COLO829 (cell line): ENCODE data around the gene HAVCR2.
"Not testable (repeated sequence)": the region's sequence is repeated elsewhere in the genome, so short reads cannot be mapped to it uniquely, and the experiment has no call there.

Source experiments
- DNase-seq: peaks from one replicate; pipeline ENCODE4 v3.0.0; 2012; ENCODE audit warnings: low spot score

HAVCR2 gene

GRCh38 chr5:157088342-157088990 is 20.4 kb downstream of the HAVCR2 start:
- no peak for DNase-seq

- DNase-seq: no peak
Observed at GRCh38 chr5:157086751-157087359, 22.0 kb downstream of the HAVCR2 start.

GRCh38 chr5:157085930-157086329 is 22.9 kb downstream of the HAVCR2 start:
- DNase-seq: no peak

GRCh38 chr5:157080286-157080685 is 28.6 kb downstream of the HAVCR2 start:
- no peak for DNase-seq

DNA sequence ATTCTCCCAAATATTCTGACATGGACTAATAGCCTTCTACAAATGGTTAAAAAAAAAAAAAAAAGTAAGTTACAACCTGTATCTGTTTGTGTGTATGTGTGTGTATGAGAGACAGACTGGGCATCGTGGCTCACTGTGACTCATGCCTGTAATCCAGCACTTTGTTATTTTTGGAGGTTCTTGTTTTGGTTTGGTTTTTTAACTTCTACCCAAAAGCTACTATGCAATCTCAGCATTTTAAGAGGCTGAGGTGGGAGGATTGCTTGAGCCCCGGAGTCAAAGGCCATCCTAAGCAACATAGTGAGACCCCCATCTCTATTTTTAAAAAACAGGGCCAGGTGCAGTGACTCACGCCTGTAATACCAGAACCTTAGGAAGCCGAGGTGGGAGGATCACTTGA is 32.3 kb downstream of the HAVCR2 start:
- no peak for DNase-seq

DNA sequence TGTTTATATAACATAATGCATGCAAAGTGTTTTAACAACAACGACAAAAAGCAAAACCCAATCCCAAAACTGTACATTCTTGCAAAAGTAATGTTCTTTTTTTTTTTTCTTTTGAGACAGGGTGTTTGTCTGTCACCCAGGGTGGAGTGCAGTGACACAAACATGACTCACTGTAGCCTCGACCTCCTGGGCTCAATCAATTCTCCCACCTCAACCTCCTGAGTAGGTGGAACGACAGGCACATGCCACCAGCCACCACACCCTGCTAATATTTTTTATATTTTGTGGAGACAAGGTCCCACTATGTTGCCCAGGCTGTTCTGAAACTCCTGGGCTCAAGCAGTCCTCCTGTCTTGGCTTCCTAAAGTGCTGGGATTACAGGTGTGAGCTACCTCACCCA is 36.3 kb downstream of the HAVCR2 start:
- no peak for DNase-seq

DNA sequence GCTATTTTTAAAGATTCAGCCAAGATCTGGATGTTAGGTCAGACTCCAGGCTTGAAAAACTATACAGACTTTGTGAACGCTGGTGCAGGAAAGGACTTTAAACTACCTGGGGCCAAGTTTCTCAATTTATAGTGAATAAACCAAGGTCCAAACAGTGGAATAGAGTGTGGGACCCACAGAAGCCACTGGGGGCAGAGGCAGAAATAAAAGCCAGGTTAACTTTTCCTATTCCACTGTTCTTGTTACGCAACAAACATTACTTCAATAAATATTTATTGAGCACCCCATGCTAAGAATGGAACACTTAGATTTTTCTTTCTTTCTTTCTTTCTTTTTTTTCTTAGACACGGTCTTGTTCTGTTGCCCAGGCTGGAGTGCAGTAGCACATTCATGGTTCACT is 38.9 kb downstream of the HAVCR2 start:
- DNase-seq: no peak

DNA sequence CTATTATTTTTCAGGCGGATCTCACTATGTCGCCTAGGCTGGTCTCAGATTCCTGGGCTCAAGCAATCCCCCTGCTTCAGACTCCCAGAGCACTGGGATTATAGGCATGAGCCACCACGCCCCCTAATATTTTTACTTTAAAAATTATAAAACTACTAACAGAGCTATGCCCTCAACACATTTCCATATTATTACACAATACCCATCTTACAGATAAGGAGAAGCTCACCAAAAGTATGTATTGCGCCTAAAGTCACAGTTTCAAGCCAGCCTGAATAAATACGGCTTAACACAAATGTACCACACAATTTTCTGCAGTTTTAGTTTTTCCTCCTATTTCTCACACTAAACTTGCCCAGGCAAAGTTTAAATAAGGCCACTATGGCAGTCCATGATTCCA is 40.1 kb downstream of the HAVCR2 start:
- DNase-seq: no peak

DNA sequence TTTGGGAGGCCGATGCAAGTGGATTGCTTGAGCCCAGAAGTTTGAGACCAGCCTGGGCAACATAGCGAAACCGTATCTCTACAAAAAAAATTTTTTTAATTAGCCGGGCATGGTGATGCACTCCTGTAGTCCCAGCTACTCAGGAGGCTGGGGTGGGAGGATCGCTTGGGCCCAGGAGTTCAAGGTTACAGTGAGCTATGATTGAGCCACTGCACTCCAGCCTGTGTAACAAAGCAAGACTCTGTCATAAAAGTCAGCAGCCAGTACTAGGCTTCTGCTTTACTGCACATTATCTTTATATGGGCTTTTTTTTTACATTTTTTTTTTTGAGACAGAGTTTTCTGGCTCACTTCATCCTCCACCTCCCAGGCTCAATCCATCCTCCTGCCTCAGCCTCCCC is 40.5 kb downstream of the HAVCR2 start:
- no peak for DNase-seq

GRCh38 chr5:157067005-157067404 is 41.8 kb downstream of the HAVCR2 start:
- no peak for DNase-seq

DNA sequence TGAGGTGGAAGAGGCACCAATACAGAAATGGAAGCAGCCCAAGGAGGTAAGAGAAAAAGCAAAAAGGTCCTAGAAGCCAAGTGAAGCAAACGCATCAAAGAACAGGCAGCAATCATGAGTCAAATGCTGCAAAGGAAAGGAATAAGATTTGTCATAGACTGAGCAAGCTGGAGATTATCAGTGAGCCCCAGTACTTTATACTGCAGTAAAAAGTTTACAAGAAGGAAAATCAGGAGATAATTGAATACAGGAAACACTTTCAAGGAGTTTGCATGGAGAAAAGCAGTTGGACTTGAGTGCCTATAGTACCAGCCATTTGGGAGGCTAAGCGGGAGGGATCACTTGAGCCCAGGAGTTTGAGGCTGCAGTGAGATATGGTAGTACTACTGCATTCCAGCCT is 42.8 kb downstream of the HAVCR2 start:
- DNase-seq: no peak

- no peak for DNase-seq
Observed at GRCh38 chr5:157063776-157064430, 44.9 kb downstream of the HAVCR2 start.

DNA sequence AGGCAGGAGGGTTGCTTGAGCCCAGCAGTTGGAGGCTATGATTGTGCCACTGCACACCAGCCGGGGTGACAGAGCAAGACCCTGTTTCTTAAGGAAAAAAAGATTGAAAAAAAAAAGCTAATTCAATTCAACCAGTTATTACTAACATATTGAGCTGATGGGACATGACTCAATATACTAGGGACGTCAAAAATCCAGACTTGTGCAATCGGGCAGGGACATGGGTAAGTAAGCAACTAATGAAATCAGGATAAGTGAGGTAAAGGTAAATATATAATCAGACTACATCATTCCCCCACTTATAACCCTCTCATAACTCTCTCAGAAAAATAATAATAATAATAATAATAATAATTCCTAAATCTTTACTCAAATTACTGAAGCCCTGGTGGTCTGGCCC is 49.0 kb downstream of the HAVCR2 start:
- DNase-seq: no peak

DNA sequence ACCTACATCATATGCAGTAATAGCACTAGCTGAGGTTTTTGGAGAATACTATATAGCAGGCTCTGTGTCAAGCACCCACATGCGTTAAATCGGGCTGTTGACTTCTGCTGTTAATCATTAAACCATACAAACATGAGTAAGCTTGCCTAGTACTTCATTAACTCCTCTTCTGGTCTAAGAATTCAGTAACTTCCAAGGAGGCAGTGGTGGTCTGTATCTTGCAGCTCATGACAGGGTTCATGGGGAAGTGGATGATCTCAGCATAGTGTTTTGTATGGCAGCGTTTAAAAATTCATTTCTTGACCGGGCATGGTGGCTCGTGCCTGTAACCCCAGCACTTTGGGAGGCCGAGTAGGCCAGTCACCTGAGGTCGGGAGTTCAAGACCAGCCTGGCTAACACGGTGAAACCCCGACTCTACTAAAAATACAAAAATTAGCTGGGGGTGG is 49.7 kb downstream of the HAVCR2 start, which contains the start of gene HAVCR1:
HAVCR1 (minus strand) TSS at position 24 of the 447 bp plus-strand sequence. CDS start 1,173 bp downstream, outside the sequence.
- DNase-seq: no peak

GRCh38 chr5:157057459-157058370 is 51.1 kb downstream of the HAVCR2 start:
- no peak for DNase-seq

DNA sequence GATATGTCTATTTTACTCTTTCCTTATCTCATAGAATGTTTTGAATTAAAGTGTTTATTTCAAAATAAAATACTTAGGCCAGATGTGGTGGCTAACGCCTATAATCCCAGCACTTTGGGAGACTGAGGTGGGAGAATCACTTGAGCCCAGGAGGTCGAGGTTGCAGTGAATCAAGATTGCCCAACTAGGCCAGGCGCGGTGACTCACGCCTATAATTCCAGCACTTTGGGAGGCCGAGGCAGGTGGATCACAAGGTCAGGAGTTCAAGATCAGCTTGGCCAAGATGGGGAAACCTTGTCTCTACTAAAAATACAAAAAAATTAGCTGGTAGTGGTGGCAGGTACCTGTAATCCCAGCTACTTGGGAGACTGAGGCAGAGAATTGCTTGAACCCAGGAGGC is 52.0 kb downstream of the HAVCR2 start:
- not testable (repeated sequence) for DNase-seq

DNA sequence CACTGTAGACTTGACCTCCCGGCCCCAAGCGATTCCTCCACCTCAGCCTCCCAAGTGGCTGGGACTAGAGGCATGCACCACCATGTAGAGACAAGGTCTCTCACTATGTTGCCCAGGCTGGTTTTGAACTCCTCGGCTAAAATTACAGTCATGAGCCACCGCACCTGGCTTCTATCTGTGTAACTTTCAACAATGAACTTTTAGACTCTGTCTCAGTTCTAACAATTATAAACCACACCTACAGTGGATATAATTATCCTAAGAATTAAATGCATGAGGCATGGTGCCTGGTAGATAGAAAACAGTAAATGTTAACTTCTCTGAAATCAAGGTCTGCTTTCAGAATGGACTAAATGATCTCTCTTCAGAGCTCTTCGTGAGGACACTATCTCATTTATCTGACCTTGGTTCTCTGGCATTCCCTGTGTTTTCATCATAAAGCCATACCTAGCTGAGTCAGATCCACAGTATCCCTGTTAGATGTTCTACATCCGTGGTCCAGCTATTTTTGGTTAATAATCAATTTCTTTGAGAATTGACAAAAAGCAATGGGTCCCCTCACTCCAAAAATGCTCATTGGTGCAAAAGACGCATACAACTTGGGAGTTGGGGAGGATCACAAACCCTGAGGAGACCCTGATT is 57.1 kb downstream of the HAVCR2 start:
- no peak for DNase-seq

DNA sequence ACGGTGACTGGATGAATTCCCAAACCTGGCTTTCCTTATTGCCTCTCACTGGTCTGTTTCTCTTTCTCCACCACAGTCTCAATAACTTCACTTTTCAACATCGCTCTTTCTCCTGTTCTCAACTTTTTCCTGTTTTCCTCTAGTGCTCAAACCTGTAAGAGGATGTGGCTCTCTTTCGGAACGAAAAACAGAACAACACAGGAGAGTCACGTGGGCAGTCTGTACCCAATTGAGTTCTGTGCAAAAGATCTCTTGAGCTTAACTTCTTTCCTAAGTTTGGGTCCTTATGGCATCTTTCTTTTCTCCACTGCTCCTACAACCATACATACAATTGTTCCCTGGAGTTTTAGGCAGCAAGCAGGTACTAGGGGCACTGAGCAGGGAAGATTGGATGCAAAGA is 58.8 kb downstream of the HAVCR2 start:
- no peak for DNase-seq

DNA sequence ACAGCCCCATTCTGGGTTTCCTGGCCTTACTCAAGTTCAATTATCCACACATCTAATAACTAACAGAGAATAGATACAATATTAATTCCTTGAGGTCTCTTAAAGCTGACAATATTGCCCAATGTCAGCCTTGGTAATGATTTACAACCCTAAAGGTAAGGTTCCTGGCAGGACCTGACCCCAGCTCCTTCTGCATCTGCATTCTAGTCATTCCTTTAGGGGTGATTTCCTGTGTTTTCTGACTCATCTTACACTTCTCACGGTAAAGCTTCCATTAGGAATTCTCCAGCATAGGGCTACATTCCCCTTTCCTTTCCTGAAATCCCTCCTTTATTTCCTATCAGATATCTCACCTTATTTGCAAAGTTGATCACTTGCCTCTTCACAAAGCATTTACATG is 59.2 kb downstream of the HAVCR2 start:
- no peak for DNase-seq

DNA sequence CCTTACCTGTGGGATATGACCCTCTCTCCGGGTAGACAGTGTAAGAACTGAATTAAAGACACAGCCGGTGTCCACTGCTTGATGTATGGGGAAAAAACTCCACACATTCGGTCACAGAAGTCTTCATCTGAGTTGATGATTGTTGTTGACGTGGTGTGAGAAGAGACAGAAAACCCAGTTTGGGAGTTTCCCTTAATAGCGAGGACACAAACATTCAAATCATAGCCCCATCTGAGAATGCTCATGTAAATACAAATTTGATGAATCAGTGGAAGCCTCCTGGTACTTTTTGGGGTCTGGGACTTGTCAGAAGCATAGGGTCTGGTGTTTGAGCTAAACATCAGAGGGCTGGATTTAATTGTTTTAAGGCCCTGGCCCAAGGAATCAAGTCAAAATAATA is 60.9 kb downstream of the HAVCR2 start:
- no peak for DNase-seq

DNA sequence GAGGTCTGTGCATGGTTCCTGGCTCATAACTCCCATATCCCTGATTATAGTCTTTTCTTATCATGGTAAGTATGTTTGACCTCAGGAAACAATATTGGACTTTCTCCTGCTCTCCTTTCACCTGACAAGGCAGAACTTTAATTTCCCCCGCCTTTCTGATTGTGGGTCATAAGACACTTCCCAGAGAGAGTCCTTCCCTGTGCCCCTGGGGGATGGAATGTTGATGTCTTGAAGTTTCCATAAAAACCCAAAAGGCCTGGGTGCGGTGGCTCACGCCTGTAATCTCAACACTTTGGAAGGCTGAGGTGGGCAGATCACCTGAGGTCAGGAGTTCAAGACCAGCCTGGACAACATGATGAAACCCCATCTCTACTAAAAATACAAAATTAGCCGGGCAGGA is 61.8 kb downstream of the HAVCR2 start:
- DNase-seq: not testable (repeated sequence)

DNA sequence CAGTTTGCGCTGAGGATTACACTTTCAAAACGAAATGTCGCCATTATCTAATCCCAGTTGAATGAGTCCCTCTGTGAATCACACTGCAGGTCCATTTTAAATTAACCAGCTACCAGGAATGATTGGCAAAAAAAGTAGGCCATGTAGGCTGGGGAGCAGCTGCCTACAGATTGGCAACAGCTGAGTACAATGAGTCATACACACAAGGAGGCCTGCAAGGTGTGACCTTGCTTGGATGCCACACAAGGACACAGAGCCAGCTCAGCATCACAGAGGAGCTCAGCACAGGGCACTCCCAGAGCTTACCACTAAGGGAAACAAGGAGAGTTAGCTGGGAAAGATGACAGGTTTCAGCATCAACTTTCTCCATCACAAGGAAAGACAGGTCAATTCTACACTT is 62.8 kb downstream of the HAVCR2 start:
- DNase-seq: no peak
